HG03565 (cell line): ENCODE measurements around the gene CD4.

Experiments
- ATAC-seq: cut with Tn5 transposase; IDR thresholded peaks from one replicate; pipeline ENCODE4 v1.9.1; 2021; ENCODE audit warnings: mild to moderate bottlenecking, moderate library complexity; ENCODE audit not compliant: unreplicated experiment

CD4 gene

DNA sequence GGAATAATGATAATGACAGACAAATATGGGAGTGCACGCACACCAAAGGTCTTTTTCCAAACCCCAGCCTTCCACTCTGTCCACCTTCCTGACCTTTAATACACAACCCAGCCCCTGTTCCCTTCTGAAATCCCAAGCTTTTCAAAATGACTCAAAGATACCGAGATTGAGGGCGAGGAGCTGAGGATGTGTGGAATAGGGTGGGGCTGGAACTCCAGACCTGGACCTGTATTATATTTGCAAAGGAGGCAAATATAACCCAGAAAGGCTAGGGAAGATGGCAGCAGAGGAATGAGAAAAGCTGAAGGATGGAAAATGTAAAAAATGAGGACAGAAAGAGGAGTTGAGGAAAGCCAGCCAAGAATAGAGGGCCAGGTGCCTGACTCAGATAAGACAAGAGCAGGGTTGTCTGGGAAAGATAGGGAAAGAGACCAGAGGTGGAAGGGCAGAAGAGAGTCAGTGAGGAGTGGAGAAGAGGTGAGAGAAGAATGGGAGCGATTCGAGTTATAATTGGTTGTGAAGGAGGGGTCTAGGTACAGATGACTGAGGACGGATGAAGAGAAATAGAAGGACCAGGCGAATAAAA, 24.2 kb upstream of the CD4 start:
- no peak for ATAC-seq

GRCh38 chr12:6765634-6766581, 23.4 kb upstream of the CD4 start, which contains the start of gene PTMS:
PTMS (plus strand) TSS chr12:6766363; CDS start chr12:6766706, 343 bp downstream.
- ATAC-seq, result no peak

DNA sequence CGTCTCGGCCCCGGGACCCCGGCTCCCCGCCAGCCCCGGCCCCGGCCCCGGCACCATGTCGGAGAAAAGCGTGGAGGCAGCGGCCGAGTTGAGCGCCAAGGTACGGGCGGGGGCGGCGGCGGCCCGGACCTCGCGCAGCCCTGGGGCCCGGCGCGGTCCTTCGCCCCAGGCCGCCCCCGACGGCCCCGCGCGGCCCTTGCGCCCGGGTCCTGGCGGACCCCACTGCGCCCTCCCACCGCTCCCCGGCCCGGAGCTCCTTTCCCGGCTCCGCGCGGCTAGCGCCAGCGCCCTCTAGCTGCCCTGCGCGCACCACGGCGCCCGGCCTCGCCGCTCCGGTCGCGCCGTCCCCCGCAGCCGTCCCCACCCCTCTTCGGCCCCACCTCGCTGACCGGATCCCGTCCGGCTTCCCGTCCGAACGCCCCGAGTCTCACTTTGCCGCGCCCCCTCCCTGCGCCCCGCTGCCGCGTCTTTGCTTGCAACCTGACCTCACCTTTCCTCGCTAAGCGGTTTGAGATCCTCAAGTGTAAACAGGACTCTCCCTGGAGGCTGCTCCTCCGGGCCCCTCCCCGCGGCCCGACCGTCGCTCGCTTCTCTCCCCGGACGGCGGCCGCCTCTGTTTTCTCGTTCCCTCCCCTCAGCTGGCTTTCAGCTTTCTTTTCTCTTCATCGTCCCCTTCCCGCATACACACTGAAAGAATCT, 22.5 kb upstream of the CD4 start:
- peak; percentile 30 for ATAC-seq

- ATAC-seq, result no peak
Measured at GRCh38 chr12:6767353-6768319, 21.7 kb upstream of the CD4 start.

DNA sequence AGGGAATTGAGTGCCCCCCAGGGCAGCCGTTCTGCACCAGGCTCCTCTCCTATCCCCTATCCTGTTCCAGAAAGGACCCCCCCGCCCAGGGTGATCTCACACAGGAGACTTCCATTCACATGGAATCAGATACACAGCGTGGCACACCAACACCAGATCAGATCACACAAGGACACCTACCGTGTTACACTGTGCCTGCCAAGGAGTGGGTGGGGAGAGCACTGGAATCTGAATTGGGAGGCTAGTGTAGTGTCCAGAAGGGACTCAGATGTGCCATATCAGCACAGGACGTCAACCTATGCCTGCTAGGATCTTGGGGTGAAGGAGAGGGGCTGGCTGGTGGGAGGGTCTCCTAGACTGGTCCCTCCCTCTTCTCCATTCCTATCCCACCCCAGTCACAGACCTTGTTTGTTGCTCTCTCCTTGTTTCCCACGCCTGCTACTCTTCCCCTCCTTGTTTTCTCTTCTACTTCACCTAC, 20.9 kb upstream of the CD4 start:
- ATAC-seq, result no peak

DNA sequence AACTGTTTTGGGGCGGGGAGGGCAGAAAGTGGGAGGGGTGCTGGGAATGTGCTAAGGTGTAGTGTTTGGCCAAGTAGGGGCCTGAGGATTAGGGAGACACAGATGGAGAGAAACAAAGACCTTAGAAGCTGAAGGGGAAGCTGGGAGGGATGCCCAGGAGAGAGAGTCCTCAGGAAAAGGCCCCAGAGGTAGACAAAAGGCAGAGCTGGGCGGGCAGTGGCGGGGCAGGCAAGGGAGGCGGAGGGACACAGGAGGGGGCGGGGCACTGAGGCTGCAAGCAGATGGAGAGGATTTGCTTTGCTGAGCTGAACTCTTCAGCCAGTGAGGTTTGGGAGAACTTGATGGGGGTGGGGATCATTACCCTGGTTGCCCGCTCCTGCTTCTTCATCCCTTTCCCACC, 20.3 kb upstream of the CD4 start:
- no peak for ATAC-seq

- no peak for ATAC-seq
Measured at GRCh38 chr12:6769666-6770065, 19.7 kb upstream of the CD4 start.

DNA sequence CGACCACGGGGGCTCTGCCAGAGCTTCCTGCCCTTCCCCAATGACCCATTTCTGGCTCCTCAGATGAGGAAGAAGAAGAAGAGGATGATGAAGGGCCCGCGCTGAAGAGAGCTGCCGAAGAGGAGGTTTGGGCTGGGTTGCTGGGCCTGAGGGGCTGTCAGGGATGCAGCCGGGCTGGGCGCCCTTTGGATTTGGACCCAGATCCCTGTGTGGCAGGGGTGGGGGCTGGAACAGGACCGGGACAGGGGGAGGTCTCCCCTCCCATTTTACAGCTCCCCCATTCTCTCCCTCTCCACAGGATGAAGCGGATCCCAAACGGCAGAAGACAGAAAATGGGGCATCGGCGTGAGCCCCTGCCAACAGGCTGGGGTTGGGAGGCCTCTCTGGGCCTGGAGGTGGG, 19.2 kb upstream of the CD4 start:
- ATAC-seq, result no peak

DNA sequence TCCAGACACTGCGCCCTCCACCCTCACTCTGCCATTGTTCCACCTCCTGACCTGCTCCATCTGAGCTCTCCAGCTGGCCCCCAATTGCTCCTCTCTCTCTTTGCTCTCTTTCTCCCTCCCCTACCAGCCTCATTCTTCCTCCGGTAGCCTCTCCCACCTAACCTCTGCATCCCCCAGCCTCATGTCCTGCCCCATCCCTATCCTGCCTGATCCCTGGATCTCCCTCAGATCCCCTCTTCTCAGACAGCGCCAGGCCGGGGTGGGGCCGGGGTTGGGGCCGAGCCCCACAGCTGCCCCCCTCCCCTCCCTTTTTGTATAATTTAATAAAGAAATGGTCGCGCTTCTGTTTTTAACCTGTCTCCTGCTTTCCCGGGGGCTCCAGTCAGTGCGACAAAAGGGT, 18.7 kb upstream of the CD4 start:
- no peak for ATAC-seq

GRCh38 chr12:6771091-6771495, 18.2 kb upstream of the CD4 start:
- ATAC-seq, result no peak

GRCh38 chr12:6771509-6772330, 17.6 kb upstream of the CD4 start:
- no peak for ATAC-seq

DNA sequence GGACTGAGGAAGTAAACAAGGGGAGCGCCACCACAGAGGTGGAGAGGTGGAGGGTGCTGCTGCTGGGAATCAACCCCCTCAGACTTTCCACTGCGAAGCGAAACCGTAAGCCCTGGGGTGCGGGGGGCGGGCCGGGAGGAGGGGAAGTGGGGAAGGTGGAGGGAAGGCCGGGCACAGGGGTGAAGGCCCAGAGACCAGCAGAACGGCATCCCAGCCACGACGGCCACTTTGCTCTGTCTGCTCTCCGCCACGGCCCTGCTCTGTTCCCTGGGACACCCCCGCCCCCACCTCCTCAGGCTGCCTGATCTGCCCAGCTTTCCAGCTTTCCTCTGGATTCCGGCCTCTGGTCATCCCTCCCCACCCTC, 17.0 kb upstream of the CD4 start, which contains the start of gene LAG3:
Gene LAG3 (plus strand): TSS at position 190 of the 365 bp plus-strand sequence. CDS start 333 bp downstream, outside the sequence.
- no peak for ATAC-seq

- ATAC-seq, result no peak
Measured at GRCh38 chr12:6772726-6773589, 16.4 kb upstream of the CD4 start.

GRCh38 chr12:6773590-6774351, 15.6 kb upstream of the CD4 start:
- ATAC-seq, result no peak

DNA sequence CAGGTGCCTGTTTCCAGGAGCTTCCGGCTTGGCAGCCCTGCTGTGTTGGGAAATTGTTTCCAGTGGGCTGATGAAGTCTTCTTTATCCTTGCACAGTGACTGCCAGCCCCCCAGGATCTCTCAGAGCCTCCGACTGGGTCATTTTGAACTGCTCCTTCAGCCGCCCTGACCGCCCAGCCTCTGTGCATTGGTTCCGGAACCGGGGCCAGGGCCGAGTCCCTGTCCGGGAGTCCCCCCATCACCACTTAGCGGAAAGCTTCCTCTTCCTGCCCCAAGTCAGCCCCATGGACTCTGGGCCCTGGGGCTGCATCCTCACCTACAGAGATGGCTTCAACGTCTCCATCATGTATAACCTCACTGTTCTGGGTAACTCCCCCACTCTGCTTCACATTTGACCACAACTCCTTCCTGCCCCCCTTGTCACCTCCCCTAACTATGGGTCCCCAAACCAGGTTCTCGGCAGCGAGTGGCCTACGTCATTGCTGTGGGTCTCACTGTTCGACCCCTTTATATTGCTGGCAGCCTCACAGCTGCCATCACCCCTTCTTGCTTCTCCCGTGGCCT, 14.7 kb upstream of the CD4 start:
- ATAC-seq, result no peak

GRCh38 chr12:6775185-6776174, 13.8 kb upstream of the CD4 start:
- ATAC-seq, result no peak
